Central memory CD8-positive, alpha-beta T cell (primary cell): Measurements from ENCODE around the gene PNMT.

Experiments
- ATAC-seq: fragments of 150-1000 bp; cut with Tn5 transposase; replicated peaks from 2 replicates; pipeline ENCODE4 v1.10.0; 2022; ENCODE audit warnings: mild to moderate bottlenecking, moderate FRiP score, moderate number of reproducible peaks; ENCODE audit not compliant: poor library complexity, severe bottlenecking; ENCODE audit errors: extremely low read depth
- DNase-seq, 2 donors: peaks; one replicate each; pipeline ENCODE4 v3.0.0; 2021; ENCODE audit warnings: low spot score in 2 of 2
- H3K27ac Mint-ChIP-seq: one replicate; pipeline ENCODE4 v1.8.0; 2022; ENCODE audit warnings: low read depth, mild to moderate bottlenecking, moderate library complexity, mixed read lengths
- H3K27me3 Mint-ChIP-seq: one replicate; pipeline ENCODE4 v1.8.0; 2022; ENCODE audit warnings: mixed read lengths
- H3K36me3 Mint-ChIP-seq: one replicate; pipeline ENCODE4 v1.8.0; 2022; ENCODE audit warnings: mild to moderate bottlenecking, moderate library complexity, mixed read lengths; ENCODE audit not compliant: insufficient read depth
- H3K4me1 Mint-ChIP-seq: one replicate; pipeline ENCODE4 v1.8.0; 2022; ENCODE audit warnings: mixed read lengths
- H3K4me3 Mint-ChIP-seq: one replicate; pipeline ENCODE4 v1.8.0; 2022; ENCODE audit warnings: mild to moderate bottlenecking, moderate library complexity, mixed read lengths
- H3K9me3 Mint-ChIP-seq: one replicate; pipeline ENCODE4 v1.8.0; 2022; ENCODE audit warnings: mixed read lengths

The PNMT gene

GRCh38 chr17:39638317-39638716 lies 29.9 kb upstream of the PNMT start:
- peaks cover 73% of the 10 kb centered on the region for H3K4me1 Mint-ChIP-seq
- DNase-seq (no peak), ATAC-seq (no peak)
- peaks cover 10% of the 10 kb centered on the region for H3K36me3 Mint-ChIP-seq
- H3K27ac Mint-ChIP-seq = peak overlapping the region; percentile 88
- no peaks in the 10 kb centered on the region for H3K27me3 Mint-ChIP-seq
- H3K9me3 Mint-ChIP-seq = no peaks in the 10 kb centered on the region
- H3K4me3 Mint-ChIP-seq = peak overlapping the region; percentile 87

DNA sequence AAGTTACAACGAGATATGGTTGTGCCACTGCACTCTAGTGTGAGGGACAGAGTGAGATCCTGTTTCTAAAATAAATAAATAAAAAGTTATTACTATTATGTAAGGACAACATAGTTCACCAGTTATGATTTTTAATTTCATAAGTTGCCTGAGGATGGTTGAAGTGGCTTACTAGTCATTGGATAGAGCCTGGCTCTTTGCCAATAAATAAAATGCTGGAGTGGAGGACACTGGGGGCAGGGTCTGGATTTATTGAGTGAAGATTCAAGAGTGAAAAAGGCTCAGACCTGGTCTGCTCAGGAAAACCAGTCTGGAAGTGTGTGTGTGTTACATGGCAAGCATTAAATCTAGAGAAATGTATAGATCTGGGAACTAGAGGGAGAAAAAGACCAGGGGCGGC lies 29.2 kb upstream of the PNMT start:
- Mint-ChIP-seq H3K9me3 (no peaks in the 10 kb centered on the region), H3K36me3 (peaks cover 10% of the 10 kb centered on the region), H3K27me3 (no peaks in the 10 kb centered on the region), H3K4me1 (peaks cover 80% of the 10 kb centered on the region), H3K27ac (peak overlapping the region; percentile 88), H3K4me3 (peak overlapping the region; percentile 13)
- DNase-seq (no peak), ATAC-seq (no peak)

DNA sequence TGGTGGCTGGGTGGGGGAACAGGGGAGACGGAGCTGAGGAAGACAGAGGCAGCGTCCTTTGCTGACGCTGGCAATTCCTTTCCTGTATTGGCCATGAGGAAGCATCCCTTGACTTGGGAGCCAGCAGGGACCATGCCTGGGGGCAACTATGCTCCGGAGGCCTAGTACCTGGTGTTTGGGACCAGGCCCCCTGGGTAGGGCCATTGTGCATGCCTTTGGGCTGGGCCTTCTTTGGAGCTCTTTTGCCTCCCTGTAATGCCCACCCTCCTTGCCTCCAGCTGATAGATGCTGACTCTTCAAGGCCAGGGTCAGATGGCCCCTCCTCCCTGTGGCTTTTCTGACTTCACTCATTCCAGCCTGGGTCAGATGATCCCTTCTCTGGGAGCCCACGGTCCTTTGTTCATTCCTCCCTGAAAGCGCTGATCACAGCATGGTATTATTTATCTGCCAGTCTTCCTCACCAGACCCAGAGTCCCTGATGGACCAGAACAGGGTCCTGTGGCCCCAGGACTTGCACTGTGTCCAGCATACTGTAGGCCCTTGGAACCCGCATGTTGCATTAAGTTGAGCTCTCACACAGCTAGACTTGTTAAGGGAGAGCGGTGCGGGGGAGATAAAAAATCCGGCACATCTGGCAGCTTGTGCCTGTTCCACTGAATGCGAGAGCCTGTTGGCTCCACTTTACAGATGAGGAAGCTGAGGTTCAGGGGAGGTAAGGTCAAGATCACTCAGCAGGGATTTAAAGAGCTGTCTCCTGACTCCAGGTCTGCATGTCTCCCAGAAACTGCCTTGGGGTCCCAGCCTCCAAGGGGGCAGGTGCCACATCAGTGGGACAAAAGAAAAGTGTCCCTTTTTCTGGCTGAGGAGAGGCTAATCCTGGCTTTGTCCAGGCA lies 28.4 kb upstream of the PNMT start:
- DNase-seq (no peak), ATAC-seq (no peak)
- Mint-ChIP-seq H3K36me3 (peaks cover 12% of the 10 kb centered on the region), H3K4me3 (peak overlapping the region; percentile 13), H3K9me3 (no peaks in the 10 kb centered on the region), H3K27me3 (no peaks in the 10 kb centered on the region), H3K27ac (peak overlapping the region; percentile 74), H3K4me1 (peaks cover 84% of the 10 kb centered on the region)

DNA sequence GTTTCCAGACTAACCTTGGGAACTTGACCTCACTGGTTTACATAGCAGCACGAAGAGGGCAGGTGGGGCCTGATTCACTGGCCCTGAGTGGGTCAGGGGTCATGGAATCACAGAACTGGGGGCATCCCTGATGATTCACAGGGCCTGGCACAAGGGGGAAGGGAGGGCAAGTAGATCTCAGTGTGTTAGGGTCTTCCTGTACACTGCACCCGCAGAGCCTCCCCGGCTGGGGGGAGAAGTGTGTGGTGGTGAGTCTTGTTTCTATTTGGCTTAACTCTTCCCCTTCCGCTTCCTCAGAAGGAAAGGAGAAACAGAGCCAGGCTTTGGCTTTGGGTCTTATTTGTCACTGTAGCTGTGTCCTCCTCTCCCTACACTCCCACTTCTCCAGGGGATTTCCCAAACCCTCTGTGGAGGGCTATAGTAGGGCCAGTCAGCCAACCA lies 27.6 kb upstream of the PNMT start:
- DNase-seq (no peak), ATAC-seq (no peak)
- Mint-ChIP-seq H3K27ac (peak overlapping the region; percentile 74), H3K27me3 (no peaks in the 10 kb centered on the region), H3K36me3 (peaks cover 12% of the 10 kb centered on the region), H3K4me3 (no peak overlapping the region), H3K4me1 (peaks cover 92% of the 10 kb centered on the region), H3K9me3 (no peaks in the 10 kb centered on the region)

DNA sequence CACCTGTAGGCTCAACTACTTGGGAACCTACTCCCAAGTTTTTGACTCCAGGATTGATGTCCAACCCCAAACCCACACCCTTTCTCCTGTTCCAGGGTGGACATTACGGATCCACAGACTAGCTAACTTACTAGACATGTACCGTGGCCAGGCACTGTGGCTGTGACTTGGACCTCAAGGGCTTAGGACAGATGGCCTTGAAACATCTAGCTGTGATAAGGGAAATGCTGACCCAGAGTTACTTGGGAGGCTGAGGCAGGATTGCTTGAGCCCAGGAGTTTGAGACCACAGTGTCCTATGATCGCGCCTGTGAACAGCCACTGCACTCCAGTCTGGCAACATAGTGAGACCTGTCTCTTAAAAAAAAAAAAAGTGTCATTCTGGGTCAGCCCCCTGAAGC lies 27.2 kb upstream of the PNMT start:
- H3K4me3 Mint-ChIP-seq = no peak overlapping the region
- H3K9me3 Mint-ChIP-seq = no peaks in the 10 kb centered on the region
- H3K27ac Mint-ChIP-seq = no peak overlapping the region

DNA sequence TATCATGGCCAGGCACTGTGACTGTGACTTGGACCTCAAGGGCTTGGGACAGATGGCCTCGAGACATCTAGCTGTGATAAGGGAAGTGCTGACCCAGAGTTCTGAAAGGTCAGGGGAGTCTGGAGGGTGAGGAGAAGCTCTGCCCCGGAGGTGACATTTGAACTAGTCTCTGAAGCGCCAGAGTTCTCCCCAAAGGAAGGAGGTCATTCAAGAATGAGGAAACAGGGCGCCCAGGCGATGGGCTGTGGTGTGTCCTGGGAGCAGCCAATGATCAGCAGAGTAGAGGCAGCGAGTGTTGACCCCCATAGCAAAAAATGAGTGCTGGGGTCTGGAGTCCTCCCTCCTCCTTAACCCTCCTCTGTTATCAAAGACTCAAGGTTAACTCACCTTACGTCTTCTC lies 26.4 kb upstream of the PNMT start:
- Mint-ChIP-seq H3K4me3 (no peak overlapping the region), H3K4me1 (peaks cover 86% of the 10 kb centered on the region)

More for the DNA sequence above, 27.2 kb upstream of the PNMT start:
- ATAC-seq = no peak
- no peaks in the 10 kb centered on the region for H3K27me3 Mint-ChIP-seq
- H3K4me1 Mint-ChIP-seq = peaks cover 94% of the 10 kb centered on the region
- DNase-seq = no peak
- peaks cover 12% of the 10 kb centered on the region for H3K36me3 Mint-ChIP-seq

DNA sequence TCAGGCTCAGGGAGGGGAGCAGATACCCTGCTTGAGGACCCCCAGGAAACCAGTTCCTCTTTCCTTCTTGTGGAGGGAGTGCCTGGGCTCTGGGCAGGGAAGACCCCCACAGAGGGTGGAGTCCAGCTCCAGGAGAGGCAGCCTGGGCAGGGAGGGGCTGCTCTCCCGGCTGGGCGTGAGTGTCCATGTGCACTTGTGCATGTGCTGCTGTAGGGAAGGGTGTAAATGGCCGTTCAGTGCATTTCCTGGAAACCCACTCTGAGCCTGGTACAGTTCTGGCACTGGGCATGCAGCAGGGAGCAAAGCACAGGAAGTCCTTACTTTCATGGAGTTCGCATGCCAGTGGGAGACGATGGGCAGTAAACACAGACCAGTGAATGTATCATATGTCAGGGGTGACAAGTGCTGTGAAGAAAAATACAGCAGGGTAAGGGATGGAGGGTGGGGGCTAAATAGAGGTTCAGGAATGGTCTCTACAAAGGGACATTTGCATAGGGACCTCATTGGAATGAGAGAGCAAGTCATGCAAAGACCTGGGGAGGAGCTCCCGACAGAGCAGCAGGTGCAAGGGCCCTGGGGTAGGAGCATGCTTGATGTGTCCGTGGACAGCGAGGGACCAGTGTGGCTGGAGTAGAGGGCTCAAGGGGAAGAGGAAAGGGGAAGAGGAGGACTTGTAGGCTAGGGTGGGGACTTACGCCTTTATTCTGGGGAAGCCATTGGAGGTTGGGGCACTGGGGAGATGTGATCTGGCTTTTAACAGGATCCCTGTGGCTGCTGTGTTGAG lies 25.8 kb upstream of the PNMT start:
- H3K36me3 Mint-ChIP-seq = peaks cover 7% of the 10 kb centered on the region
- H3K27me3 Mint-ChIP-seq = no peaks in the 10 kb centered on the region
- H3K4me1 Mint-ChIP-seq = peaks cover 84% of the 10 kb centered on the region
- DNase-seq (no peak), ATAC-seq (no peak)
- H3K4me3 Mint-ChIP-seq = peak overlapping the region; percentile 13
- H3K9me3 Mint-ChIP-seq = no peaks in the 10 kb centered on the region
- H3K27ac Mint-ChIP-seq = no peak overlapping the region

More for the DNA sequence above, 26.4 kb upstream of the PNMT start:
- H3K9me3 Mint-ChIP-seq = no peaks in the 10 kb centered on the region
- no peaks in the 10 kb centered on the region for H3K27me3 Mint-ChIP-seq
- peaks cover 10% of the 10 kb centered on the region for H3K36me3 Mint-ChIP-seq
- no peak for ATAC-seq
- no peak overlapping the region for H3K27ac Mint-ChIP-seq
- no peak for DNase-seq

DNA sequence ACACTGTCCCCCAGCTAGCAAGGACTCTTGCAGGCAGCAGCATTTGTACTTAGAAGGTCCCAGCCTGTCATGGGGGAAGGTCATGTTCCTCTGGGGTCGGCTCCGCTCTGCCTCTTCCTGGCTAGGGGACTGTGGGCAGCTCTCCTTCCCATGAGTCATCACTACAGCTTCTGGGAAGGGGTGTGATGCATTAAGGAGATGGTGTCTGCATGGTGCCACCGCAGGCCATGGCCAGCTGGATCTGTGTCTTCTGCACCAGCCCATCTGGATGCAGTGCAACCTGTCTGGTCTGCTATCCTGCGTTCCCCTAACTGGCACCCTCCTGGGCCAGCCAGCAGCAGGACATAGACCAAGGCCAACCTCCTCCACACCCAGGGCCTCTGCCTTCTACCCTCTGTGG lies 25.0 kb upstream of the PNMT start:
- H3K36me3 Mint-ChIP-seq = peaks cover 9% of the 10 kb centered on the region
- DNase-seq (no peak), ATAC-seq (no peak)
- no peaks in the 10 kb centered on the region for H3K27me3 Mint-ChIP-seq
- no peaks in the 10 kb centered on the region for H3K9me3 Mint-ChIP-seq
- no peak overlapping the region for H3K4me3 Mint-ChIP-seq
- peaks cover 76% of the 10 kb centered on the region for H3K4me1 Mint-ChIP-seq
- no peak overlapping the region for H3K27ac Mint-ChIP-seq

GRCh38 chr17:39647256-39647655 lies 21.0 kb upstream of the PNMT start:
- DNase-seq (no peak), ATAC-seq (no peak)
- Mint-ChIP-seq H3K9me3 (no peaks in the 10 kb centered on the region), H3K27me3 (no peaks in the 10 kb centered on the region), H3K4me3 (no peak overlapping the region), H3K4me1 (peaks cover 67% of the 10 kb centered on the region), H3K27ac (no peak overlapping the region), H3K36me3 (peaks cover 9% of the 10 kb centered on the region)

GRCh38 chr17:39648616-39649366 lies 19.5 kb upstream of the PNMT start:
- Mint-ChIP-seq H3K4me1 (peaks cover 60% of the 10 kb centered on the region), H3K4me3 (no peak overlapping the region), H3K9me3 (no peaks in the 10 kb centered on the region), H3K27ac (peak overlapping the region; percentile 50), H3K36me3 (peaks cover 12% of the 10 kb centered on the region), H3K27me3 (no peaks in the 10 kb centered on the region)
- ATAC-seq (no peak), DNase-seq (no peak)

DNA sequence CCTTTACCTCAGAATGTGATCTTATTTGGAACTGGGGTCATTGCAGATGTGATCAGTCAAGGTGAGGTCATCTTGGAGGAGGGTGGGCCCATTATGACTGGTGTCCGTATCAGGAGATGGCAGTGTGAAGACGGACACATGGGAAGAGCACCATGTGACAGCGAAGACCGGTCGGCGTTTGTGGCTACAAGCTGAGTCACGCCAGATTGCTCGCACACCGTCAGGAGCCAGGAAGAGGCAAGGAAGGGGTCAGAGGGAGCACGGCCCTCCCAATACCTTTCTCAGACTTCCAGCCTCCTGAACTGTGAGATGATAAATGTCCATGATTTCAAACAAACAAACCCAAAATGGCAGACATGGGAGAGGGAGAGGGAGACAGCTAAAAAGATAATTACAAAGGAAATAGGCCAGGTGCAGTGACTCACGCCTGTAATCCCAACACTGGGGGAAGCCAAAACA lies 18.1 kb upstream of the PNMT start:
- Mint-ChIP-seq H3K4me3 (no peak overlapping the region), H3K36me3 (peaks cover 13% of the 10 kb centered on the region), H3K27me3 (no peaks in the 10 kb centered on the region), H3K4me1 (peaks cover 46% of the 10 kb centered on the region), H3K9me3 (no peaks in the 10 kb centered on the region), H3K27ac (peak overlapping the region; percentile 49)
- ATAC-seq (no peak), DNase-seq (no peak)

DNA sequence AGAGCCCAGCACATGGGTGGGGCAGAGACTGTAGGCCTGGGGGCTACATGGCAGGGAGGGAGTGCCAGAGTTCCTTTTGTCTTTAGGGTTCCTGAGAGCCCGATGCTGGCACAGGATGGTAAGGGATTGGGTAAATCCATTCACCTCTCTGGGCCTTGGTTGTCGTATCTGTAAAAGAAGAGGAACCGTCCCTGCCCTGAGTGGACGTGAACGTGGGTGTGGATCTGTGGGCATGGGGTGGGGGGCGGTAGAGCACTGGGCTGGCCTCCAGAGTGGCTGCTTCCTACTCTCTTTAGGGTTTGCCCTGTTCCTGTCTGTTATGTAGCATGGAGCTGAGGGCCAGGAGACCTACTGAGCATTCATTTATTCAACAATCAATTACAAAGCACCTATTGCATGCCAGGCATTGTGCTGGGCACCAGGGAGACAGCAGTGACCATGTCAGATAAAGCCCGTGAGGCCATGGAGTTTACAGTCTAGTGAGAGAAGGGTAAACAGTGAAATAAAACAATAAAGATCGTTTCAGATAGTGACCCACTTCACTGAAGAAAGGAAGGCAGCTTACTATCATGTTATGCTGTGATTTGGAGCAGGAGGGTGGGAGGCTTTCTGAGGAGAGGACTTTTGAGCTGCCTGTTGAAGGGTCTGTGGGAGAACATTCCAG lies 16.2 kb upstream of the PNMT start:
- Mint-ChIP-seq H3K27me3 (no peaks in the 10 kb centered on the region), H3K27ac (peak overlapping the region; percentile 80), H3K4me3 (no peak overlapping the region), H3K36me3 (peaks cover 17% of the 10 kb centered on the region), H3K4me1 (peaks cover 39% of the 10 kb centered on the region), H3K9me3 (no peaks in the 10 kb centered on the region)
- DNase-seq (no peak), ATAC-seq (no peak)
